GM18499 (cell line): ENCODE results near the gene SDR42E1.
"Not testable (repeated sequence)": the region's sequence is repeated elsewhere in the genome, so short reads cannot be mapped to it uniquely, and the experiment has no call there.

Source experiments
- ATAC-seq: cut with Tn5 transposase; IDR thresholded peaks from one replicate; pipeline ENCODE4 v1.9.1; 2021; ENCODE audit warnings: moderate number of reproducible peaks; ENCODE audit not compliant: insufficient read depth, unreplicated experiment

SDR42E1 gene

GRCh38 chr16:82007189-82007588, 4.1 kb downstream of the SDR42E1 start:
- no peak for ATAC-seq

- ATAC-seq = no peak
Measured at GRCh38 chr16:82006036-82006435, 5.2 kb downstream of the SDR42E1 start.

GRCh38 chr16:82005027-82005830, 6.0 kb downstream of the SDR42E1 start:
- ATAC-seq = no peak

- no peak for ATAC-seq
Measured at GRCh38 chr16:82004601-82005000, 6.7 kb downstream of the SDR42E1 start.

GRCh38 chr16:82002831-82003230, 8.4 kb downstream of the SDR42E1 start:
- no peak for ATAC-seq

DNA sequence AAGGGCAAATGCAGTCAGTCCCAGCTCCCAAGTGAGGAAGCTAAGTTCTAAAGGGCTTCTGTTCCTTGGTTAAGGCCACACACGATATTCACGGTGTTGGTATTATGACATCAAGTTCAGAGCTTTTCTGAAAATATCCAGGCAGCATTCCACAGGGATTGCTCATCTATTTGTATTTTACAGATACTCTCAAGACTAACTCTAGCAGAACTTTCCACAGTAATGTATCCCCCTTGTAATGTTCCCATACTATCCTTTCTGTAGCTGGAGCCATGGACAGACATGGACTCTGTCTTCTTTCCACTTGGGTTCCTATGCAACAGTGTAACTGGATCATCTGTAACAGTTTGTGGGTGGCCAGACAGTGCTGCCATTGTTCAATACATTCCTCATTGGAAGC, 13.5 kb downstream of the SDR42E1 start:
- no peak for ATAC-seq

- no peak for ATAC-seq
Measured at GRCh38 chr16:81996664-81997509, 14.4 kb downstream of the SDR42E1 start.

GRCh38 chr16:81995651-81996050, 15.6 kb downstream of the SDR42E1 start:
- ATAC-seq = no peak

DNA sequence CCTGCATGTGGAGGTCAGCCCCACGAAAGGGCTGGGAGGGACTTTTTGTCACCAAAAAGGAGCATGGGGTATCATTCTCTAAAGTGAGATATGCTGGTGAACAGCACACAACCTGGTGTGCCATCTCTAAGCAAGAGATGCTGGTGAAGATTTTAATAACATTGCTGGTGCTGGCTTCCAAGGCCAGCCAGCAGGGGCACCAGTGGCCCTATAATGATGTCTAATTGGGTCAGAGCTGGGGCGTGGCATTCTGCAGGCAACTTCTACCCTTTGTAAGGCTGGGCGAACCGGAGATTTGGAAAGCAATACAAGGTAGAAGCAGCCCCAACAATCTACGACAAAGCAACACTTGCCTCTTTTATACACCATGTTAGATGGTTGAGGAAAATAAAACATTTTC, 16.8 kb downstream of the SDR42E1 start:
- ATAC-seq = no peak

- ATAC-seq = no peak
Measured at GRCh38 chr16:81992859-81993258, 18.4 kb downstream of the SDR42E1 start.

- ATAC-seq = no peak
Measured at GRCh38 chr16:81987706-81988105, 23.6 kb downstream of the SDR42E1 start.

GRCh38 chr16:81987121-81987520, 24.1 kb downstream of the SDR42E1 start:
- no peak for ATAC-seq

- not testable (repeated sequence) for ATAC-seq
Measured at GRCh38 chr16:81977335-81977942, 33.8 kb downstream of the SDR42E1 start.

DNA sequence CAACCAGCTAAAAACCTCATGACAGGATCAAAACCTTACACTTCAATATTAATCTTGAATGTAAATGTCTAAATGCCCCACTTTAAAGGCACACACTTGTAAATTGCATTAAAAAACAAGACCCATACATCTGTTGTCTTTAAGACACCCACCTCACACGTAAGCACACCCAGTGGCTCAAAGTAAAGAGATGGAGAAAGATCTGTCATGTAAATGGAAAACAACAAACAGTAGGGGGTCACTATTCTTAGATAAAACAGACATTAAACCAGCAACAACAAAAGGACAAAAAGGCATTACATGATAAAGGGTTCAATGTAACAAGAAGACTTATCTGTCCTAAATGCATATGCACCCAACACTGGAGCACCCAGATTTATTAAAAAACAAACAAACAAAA, 35.6 kb downstream of the SDR42E1 start:
- no peak for ATAC-seq

DNA sequence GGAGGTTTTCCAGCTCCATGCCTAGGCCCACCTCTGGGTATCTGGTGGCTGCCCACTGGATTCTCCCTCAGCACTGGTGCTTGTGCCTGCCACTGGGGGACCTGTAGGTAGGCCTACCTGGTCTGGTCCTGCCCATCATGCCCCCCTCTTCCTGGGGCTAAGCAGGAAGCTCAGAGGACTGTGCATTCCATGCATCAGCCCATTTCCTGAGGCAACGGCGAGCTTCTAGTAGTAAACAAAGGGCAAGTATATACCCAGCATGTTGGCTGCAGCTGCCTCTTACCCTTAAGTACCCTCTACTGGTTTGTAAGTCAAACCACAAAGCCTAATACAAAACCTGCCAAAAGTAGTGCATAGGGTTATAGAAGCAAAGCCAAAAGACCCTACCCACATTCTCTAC, 37.5 kb downstream of the SDR42E1 start:
- no peak for ATAC-seq

GRCh38 chr16:81971853-81972252, 39.4 kb downstream of the SDR42E1 start:
- ATAC-seq = no peak

DNA sequence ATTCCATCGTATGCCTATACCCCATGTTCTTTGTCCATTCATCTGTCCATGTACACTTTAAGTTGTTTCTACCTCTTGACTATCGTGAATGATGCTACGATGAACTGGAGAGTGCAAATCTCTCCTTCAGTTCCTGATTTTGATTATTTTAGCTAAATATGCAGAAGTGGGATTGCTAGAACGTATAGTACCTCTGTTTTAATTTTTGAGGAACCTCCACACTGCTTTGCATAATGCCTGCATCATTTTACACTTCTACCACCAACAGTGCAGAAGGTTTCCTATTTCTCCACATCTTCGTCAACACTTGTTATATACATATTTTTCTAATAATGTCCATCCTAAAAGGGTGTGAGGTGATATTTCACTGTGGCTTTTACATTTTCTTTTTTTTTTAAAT, 43.9 kb downstream of the SDR42E1 start:
- no peak for ATAC-seq

DNA sequence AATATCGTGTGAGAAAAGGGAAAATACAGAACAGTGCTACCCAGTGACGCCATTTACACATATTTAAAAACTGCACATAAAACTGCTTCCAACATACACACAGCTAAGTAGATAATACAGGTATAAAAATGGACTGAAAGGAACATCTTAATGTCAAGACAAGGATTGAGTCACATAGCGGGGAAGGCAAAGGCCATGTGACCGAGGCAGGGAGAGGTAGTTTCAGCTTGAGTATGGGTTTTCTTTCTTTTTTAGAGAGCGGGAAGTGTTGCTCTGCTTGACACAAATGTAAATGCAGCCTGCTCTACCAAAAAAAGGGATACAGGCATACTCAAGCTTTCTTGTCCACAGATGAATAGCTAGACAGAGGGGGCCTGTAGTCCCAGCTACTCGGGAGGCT, 46.5 kb downstream of the SDR42E1 start:
- no peak for ATAC-seq

DNA sequence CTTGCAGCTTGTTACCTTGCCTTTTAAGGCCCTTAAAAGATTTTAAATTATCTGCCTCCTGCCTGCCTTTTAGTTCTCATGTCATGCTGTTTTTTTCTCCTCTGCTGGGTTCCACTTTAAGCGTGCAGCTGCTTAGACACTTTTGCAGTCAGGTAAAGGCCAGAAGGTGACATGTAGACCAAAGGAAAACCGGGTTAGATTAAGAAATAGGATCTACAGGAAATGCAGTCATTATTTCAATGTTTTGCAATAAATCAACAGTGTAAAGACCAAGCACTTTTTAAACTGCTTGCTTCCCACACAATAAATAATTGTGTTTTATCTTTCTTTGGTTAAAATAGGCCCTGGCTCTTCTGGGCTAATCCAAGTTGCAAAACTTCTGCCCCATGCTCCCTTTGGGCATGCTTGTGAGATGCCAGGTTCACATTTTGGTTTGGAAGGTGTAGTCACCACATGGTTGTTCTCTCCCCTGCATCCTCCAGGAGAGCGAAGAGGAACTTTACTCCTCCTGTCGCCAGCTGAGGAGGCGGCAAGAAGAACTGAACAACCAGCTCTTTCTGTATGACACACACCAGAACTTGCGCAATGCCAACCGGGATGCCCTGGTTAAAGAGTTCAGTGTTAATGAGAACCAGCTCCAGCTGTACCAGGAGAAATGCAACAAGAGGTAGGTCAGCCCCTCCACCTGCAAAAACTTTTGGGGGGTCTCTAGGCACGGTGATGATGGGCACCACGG, 54.9 kb downstream of the SDR42E1 start:
- no peak for ATAC-seq

GRCh38 chr16:81951564-81951963, 59.7 kb downstream of the SDR42E1 start:
- ATAC-seq = no peak
